ENCODE results near the gene DCT.

- TF ChIP-seq NFIC (IDR thresholded peaks at IDR 0.05) (no peak), EP300 (IDR thresholded peaks at IDR 0.05; ENCODE audit: borderline replicate concordance) (no peak), EGR1 (IDR thresholded peaks at IDR 0.05) (no peak), REST (IDR thresholded peaks at IDR 0.05; ENCODE audit: low read depth) (no peak), YY1 (IDR thresholded peaks at IDR 0.05; ENCODE audit: low read depth) (no peak)
These were observed 36.4 kb upstream of the DCT start for GRCh38 chr13:94515911-94516310.

All from Ishikawa (cell line).